Thyroid gland (tissue), 4 donors: ENCODE results near the gene CEP72.

ENCODE experiments used
- POLR2A ChIP-seq, 2 donors: fragments of 450-650 bp; IDR thresholded peaks; one replicate each; pipeline ENCODE4 v1.6.1; 2017; ENCODE audit warnings: antibody characterized with exemption in 2 of 2, mild to moderate bottlenecking in 2 of 2, moderate library complexity in 1 of 2
- TF ChIP-seq, protein P1 (sequence below), 6 experiments: fragments of 200-600 bp in 3 of 6; fragments of 450-650 bp in 3 of 6; sonication (generic) in 3 of 6; IDR thresholded peaks; one replicate each; pipeline ENCODE4 v1.5.1; 2016 to 2019; ENCODE audit warnings: antibody characterized with exemption in 6 of 6, mild to moderate bottlenecking in 2 of 6, inconsistent platforms in 1 of 6, moderate library complexity in 1 of 6

DNA sequence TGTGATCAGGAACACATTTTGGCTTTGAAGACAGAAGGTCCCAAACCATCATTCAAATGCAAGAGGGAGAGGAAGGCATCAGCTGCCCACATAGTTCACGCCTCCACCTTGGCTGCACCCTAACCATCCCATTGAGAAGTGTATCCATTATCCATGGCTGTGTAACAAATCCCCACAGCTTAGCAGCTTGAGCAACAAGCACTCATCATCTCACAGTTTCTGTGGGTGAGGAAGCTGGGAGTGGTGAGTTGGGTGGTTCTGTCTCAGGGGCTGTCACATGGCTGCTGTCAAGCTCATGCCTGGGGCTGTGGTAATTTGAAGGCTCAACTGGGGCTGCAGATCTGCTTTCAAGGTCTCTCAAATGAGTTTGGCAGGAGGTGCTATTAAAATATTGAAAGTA is 23.0 kb upstream of the CEP72 start:
- no peak for TF ChIP-seq POLR2A (IDR thresholded peaks at IDR 0.05)
- TF ChIP-seq, protein P1, sequence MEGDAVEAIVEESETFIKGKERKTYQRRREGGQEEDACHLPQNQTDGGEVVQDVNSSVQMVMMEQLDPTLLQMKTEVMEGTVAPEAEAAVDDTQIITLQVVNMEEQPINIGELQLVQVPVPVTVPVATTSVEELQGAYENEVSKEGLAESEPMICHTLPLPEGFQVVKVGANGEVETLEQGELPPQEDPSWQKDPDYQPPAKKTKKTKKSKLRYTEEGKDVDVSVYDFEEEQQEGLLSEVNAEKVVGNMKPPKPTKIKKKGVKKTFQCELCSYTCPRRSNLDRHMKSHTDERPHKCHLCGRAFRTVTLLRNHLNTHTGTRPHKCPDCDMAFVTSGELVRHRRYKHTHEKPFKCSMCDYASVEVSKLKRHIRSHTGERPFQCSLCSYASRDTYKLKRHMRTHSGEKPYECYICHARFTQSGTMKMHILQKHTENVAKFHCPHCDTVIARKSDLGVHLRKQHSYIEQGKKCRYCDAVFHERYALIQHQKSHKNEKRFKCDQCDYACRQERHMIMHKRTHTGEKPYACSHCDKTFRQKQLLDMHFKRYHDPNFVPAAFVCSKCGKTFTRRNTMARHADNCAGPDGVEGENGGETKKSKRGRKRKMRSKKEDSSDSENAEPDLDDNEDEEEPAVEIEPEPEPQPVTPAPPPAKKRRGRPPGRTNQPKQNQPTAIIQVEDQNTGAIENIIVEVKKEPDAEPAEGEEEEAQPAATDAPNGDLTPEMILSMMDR (IDR thresholded peaks at IDR 0.05), result no peak
